GM19468 (cell line): ENCODE measurements around the gene TAPBP.

Experiments used
- ATAC-seq: cut with Tn5 transposase; IDR thresholded peaks from one replicate; pipeline ENCODE4 v1.9.1; 2021; ENCODE audit warnings: mild to moderate bottlenecking, moderate library complexity, moderate number of reproducible peaks; ENCODE audit not compliant: unreplicated experiment; ENCODE audit errors: extremely low read depth

The TAPBP gene

GRCh38 chr6:33249732-33250630, 63.9 kb downstream of the TAPBP start:
- no peak for ATAC-seq
